Pancreas (tissue), 10 donors: ENCODE measurements around the gene NUDT14. TPM values are rescaled to one million over a fixed set of nuclear protein-coding genes. Genes with fewer than 3 reads are reported as not detected.

Experiments
- ATAC-seq, 4 donors: fragments of 200-7000 bp; cut with Tn5 transposase; one replicate each; pipeline versions ENCODE4 v1.8.0 to v1.9.1; 2020; ENCODE audit warnings: mild to moderate bottlenecking in 4 of 4, moderate library complexity in 4 of 4
- DNase-seq, 6 donors: peaks; one replicate each; pipeline ENCODE4 v3.0.0-alpha.2; 2020
- FAIRE-seq: peaks from 2 replicates; lab custom pipeline; 2012; peaks lifted over from hg19 to GRCh38; lab: Jason Lieb, UNC
- H3K27ac ChIP-seq, 4 donors: fragments of 200-600 bp; sonication (generic); 1 replicate in 3 of 4; 2 replicates in 1 of 4; pipeline versions ENCODE4 v1.5.0 to v1.8.0; 2020
- H3K27me3 ChIP-seq, 4 donors: fragments of 200-600 bp; one replicate each; pipeline ENCODE4 v1.8.0; 2021
- H3K36me3 ChIP-seq, 3 donors: fragments of 200-600 bp; sonication (generic) in 1 of 3; one replicate each; pipeline versions ENCODE4 v1.5.0 to v1.8.0; 2020 to 2021
- H3K4me1 ChIP-seq, 3 donors: fragments of 200-600 bp; one replicate each; pipeline ENCODE4 v1.8.0; 2021
- H3K4me3 ChIP-seq, 4 donors: fragments of 200-600 bp; sonication (generic) in 2 of 4; one replicate each; pipeline versions ENCODE4 v1.5.0 to v1.8.0; 2020 to 2021
- H3K9me3 ChIP-seq, 4 donors: fragments of 200-600 bp; one replicate each; pipeline ENCODE4 v1.8.0; 2021
- CTCF ChIP-seq, 4 donors: fragments of 200-600 bp; sonication (generic) in 3 of 4; IDR thresholded peaks; one replicate each; pipeline versions ENCODE4 v1.5.0 to v1.8.0; 2021; ENCODE audit warnings: antibody characterized with exemption in 4 of 4
- WGBS, 2 donors: extraction: QIAGEN DNeasy Blood & Tissue Kit; methylation state at CpG; one replicate each; pipeline ENCODE4 v1.1.7; 2013; 5-methylcytosine and 5-hydroxymethylcytosine counted together
- intact Hi-C, 3 donors: fragments of 100-400 bp; cut with DNase I; formaldehyde crosslinking; loops; one replicate each; pipeline versions ENCODE4 v1.11.1 to v1.14.2; 2022
- polyA plus RNA-seq, 2 donors: library from polyadenylated mRNA; stranded (reverse); fragments of 200-250 nt; gene quantifications; one replicate each; pipeline ENCODE4 v1.2.3, GENCODE V29; 2013
- total RNA-seq, 6 donors: library from RNA; stranded (reverse); fragmentation: NEBNext Ultra II Directional in 4 of 6; extraction: Animal tissue kit (Norgen Biotek cat#: 25700) in 4 of 6; gene quantifications; one replicate each; pipeline versions ENCODE4 v1.2.1 to v1.2.4, GENCODE V29; 2021 to 2023
- donor health status: healthy with polysubstance abuse.
- donor health status: DM: no; HTN: no; CAD: no; lungs with moderate emphysema.
- donor health status: DM: no; HTN: no; CAD: no.
- donor health status: control.
- donor health status: control.
- donor health status: Bipolar disorder and iron deficiency.
- donor health status: DM: yes; HTN: yes; CAD: no.
- donor health status: DM: no; HTN: no; CAD: no.
- donor health status: DM: no; HTN: no; CAD: no.
- donor health status: DM: yes; HTN: yes; CAD: no.

Gene NUDT14
- total and polyA plus RNA-seq, 8 donors: 24.7 to 64.9 (median 32.6) TPM

- intact Hi-C loops: no loop called here
- Histone ChIP-seq H3K27ac (peak overlapping the region in 1 of 4 donors; percentile 33), H3K4me1 (no peaks in the 10 kb centered on the region), H3K27me3 (peaks cover 0 to 6% (median 0%) of the 10 kb centered on the region in 4 donors), H3K36me3 (no peaks in the 10 kb centered on the region), H3K4me3 (no peak overlapping the region), H3K9me3 (no peaks in the 10 kb centered on the region)
- DNase-seq (no peak), FAIRE-seq (no peak), ATAC-seq (no peak)
- no peak for TF ChIP-seq CTCF (IDR thresholded peaks at IDR 0.05)
- 61 to 69% methylated on average over 24 of the region's 25 CpGs for WGBS, 2 donors
Measured at GRCh38 chr14:105195522-105196264, 14.6 kb upstream of the NUDT14 start.

- WGBS, 2 donors: 85 to 89% methylated on average over 8 to 10 of the region's 10 CpGs
- intact Hi-C loops: no loop called here
- ATAC-seq (no peak), FAIRE-seq (no peak), DNase-seq (no peak)
- H3K27ac ChIP-seq: no peak overlapping the region
- no peaks in the 10 kb centered on the region for H3K36me3 ChIP-seq
- TF ChIP-seq CTCF (IDR thresholded peaks at IDR 0.05): no peak
- H3K4me1 ChIP-seq: no peaks in the 10 kb centered on the region
- no peak overlapping the region for H3K4me3 ChIP-seq
- H3K9me3 ChIP-seq: no peaks in the 10 kb centered on the region
- H3K27me3 ChIP-seq: peaks cover 0 to 4% (median 0%) of the 10 kb centered on the region in 4 donors
Measured at GRCh38 chr14:105195051-105195450, 13.9 kb upstream of the NUDT14 start.

- 51 to 60% methylated on average over 16 to 17 of the region's 17 CpGs for WGBS, 2 donors
- Histone ChIP-seq H3K4me3 (no peak overlapping the region), H3K36me3 (no peaks in the 10 kb centered on the region), H3K27me3 (peaks cover 0 to 3% (median 0%) of the 10 kb centered on the region in 4 donors), H3K4me1 (no peaks in the 10 kb centered on the region), H3K9me3 (no peaks in the 10 kb centered on the region), H3K27ac (no peak overlapping the region)
- intact Hi-C loops: no loop called here
- DNase-seq: peak in 1 of 6 donors; percentile 29
- peak in 2 of 4 donors; percentile 13 to 32 for ATAC-seq
- FAIRE-seq: no peak
- TF ChIP-seq CTCF (IDR thresholded peaks at IDR 0.05): no peak
Measured at GRCh38 chr14:105193916-105194782, 13.0 kb upstream of the NUDT14 start.

GRCh38 chr14:105192866-105193731 is 12.0 kb upstream of the NUDT14 start:
- WGBS, 2 donors: 57 to 62% methylated on average over 26 to 29 of the region's 29 CpGs
- intact Hi-C loops: no loop called here
- no peak overlapping the region for H3K4me3 ChIP-seq

More at GRCh38 chr14:105192866-105193731, 12.0 kb upstream of the NUDT14 start:
- Histone ChIP-seq H3K27ac (no peak overlapping the region), H3K27me3 (peaks cover 0 to 3% (median 0%) of the 10 kb centered on the region in 4 donors), H3K4me1 (no peaks in the 10 kb centered on the region), H3K36me3 (no peaks in the 10 kb centered on the region), H3K9me3 (no peaks in the 10 kb centered on the region)
- no peak for FAIRE-seq
- no peak for TF ChIP-seq CTCF (IDR thresholded peaks at IDR 0.05)
- ATAC-seq: peak in 1 of 4 donors; percentile 4
- DNase-seq: no peak
